Endodermal cell (in vitro differentiated cells): ENCODE measurements around the gene DHRS9. TPM values are rescaled to one million over a fixed set of nuclear protein-coding genes. Genes with fewer than 3 reads are reported as not detected.

Experiments used
- DNase-seq: peaks from one replicate; pipeline ENCODE4 v3.0.0-alpha.2; 2017
- H3K27ac ChIP-seq: 2 replicates; pipeline ENCODE4 v1.5.1; 2013; ENCODE audit warnings: mild to moderate bottlenecking, low read depth, low read length, moderate library complexity
- H3K27me3 ChIP-seq: 2 replicates; pipeline ENCODE4 v1.6.1; 2013; ENCODE audit warnings: mild to moderate bottlenecking, low read length, moderate library complexity; ENCODE audit not compliant: insufficient read depth, control insufficient read depth, poor library complexity, severe bottlenecking
- H3K36me3 ChIP-seq: 2 replicates; pipeline ENCODE4 v1.7.0; 2013; ENCODE audit warnings: mild to moderate bottlenecking, low read length, moderate library complexity; ENCODE audit not compliant: control insufficient read depth, insufficient read depth
- H3K4me1 ChIP-seq: one replicate; pipeline ENCODE4 v1.7.0; 2013; ENCODE audit warnings: low read length; ENCODE audit not compliant: control insufficient read depth, insufficient read depth
- H3K4me3 ChIP-seq: 2 replicates; pipeline ENCODE4 v1.5.1; 2013; ENCODE audit warnings: mild to moderate bottlenecking, low read length, moderate library complexity
- H3K9ac ChIP-seq: 2 replicates; pipeline ENCODE4 v1.6.1; 2013; ENCODE audit warnings: mild to moderate bottlenecking, low read length, moderate library complexity; ENCODE audit not compliant: poor library complexity, severe bottlenecking; ENCODE audit errors: extremely low read depth
- H3K9me3 ChIP-seq: 2 replicates; pipeline ENCODE4 v1.6.1; 2013; ENCODE audit warnings: mild to moderate bottlenecking, low read length, moderate library complexity; ENCODE audit not compliant: control insufficient read depth
- H3K27ac Mint-ChIP-seq: 2 replicates; pipeline ENCODE4 v1.8.0; 2020; ENCODE audit warnings: mixed read lengths
- H3K27me3 Mint-ChIP-seq: 2 replicates; pipeline ENCODE4 v1.8.0; 2021; ENCODE audit warnings: mild to moderate bottlenecking, mixed read lengths; ENCODE audit not compliant: insufficient read depth
- H3K36me3 Mint-ChIP-seq: 2 replicates; pipeline ENCODE4 v1.8.0; 2020; ENCODE audit warnings: low read depth, mixed read lengths
- H3K4me1 Mint-ChIP-seq: 2 replicates; pipeline ENCODE4 v1.8.0; 2020; ENCODE audit warnings: mixed read lengths
- H3K4me3 Mint-ChIP-seq: 2 replicates; pipeline ENCODE4 v1.8.0; 2020; ENCODE audit warnings: mild to moderate bottlenecking, moderate library complexity, mixed read lengths
- H3K9me3 Mint-ChIP-seq: 2 replicates; pipeline ENCODE4 v1.8.0; 2020; ENCODE audit warnings: mild to moderate bottlenecking, mixed read lengths
- WGBS, 2 experiments: methylation state at CpG; one replicate each; pipeline versions ENCODE4 v1.1.5 to v1.1.7; 2013; ENCODE audit warnings: missing lambda C conversion rate in 2 of 2, mixed read lengths in 1 of 2; ENCODE audit not compliant: insufficient coverage in 1 of 2, insufficient read length in 1 of 2; 5-methylcytosine and 5-hydroxymethylcytosine counted together
- total RNA-seq, 2 donors: library from RNA; stranded (reverse); fragmentation: NEBNext Ultra II Directional in 1 of 2; extraction: Animal tissue kit (Norgen Biotek cat#: 25700) in 1 of 2; gene quantifications; 2 replicates in 1 of 2; 3 replicates in 1 of 2; pipeline ENCODE4 v1.2.1, GENCODE V29; 2021
- TF ChIP-seq, protein P1 (sequence below): fragments of 200-600 bp; sonication (generic); conservative IDR thresholded peaks from 2 replicates; pipeline ENCODE4 v1.5.0; 2021; ENCODE audit warnings: antibody characterized with exemption, mild to moderate bottlenecking

The DHRS9 gene
- total RNA-seq, 2 donors from 2014 or later: not detected

DNA sequence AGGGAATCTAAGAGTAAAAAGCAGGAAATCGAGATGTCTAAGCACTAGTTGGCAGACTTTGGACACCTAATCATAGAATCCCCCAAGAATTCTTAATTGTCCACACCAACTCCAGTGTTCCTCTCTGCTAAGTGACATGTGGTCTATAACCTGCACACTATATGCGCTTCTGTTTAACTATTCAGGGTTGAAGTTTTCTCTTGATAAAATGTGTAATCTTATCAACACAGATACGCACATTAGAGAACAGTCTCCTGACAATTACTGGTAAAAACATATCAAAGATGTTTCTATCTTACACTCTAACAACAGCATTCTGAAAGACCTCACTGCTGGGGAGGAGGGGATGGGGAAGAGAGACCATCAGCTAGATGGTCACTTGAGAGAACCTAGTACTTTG lies 42.1 kb upstream of the DHRS9 start:
- peaks cover 2% of the 10 kb centered on the region for H3K9me3 Mint-ChIP-seq
- TF ChIP-seq, protein P1, sequence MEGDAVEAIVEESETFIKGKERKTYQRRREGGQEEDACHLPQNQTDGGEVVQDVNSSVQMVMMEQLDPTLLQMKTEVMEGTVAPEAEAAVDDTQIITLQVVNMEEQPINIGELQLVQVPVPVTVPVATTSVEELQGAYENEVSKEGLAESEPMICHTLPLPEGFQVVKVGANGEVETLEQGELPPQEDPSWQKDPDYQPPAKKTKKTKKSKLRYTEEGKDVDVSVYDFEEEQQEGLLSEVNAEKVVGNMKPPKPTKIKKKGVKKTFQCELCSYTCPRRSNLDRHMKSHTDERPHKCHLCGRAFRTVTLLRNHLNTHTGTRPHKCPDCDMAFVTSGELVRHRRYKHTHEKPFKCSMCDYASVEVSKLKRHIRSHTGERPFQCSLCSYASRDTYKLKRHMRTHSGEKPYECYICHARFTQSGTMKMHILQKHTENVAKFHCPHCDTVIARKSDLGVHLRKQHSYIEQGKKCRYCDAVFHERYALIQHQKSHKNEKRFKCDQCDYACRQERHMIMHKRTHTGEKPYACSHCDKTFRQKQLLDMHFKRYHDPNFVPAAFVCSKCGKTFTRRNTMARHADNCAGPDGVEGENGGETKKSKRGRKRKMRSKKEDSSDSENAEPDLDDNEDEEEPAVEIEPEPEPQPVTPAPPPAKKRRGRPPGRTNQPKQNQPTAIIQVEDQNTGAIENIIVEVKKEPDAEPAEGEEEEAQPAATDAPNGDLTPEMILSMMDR: no peak
- no peak overlapping the region for H3K4me3 ChIP-seq
- H3K27ac ChIP-seq: no peak overlapping the region
- no peaks in the 10 kb centered on the region for H3K36me3 ChIP-seq
- H3K27me3 Mint-ChIP-seq: no peaks in the 10 kb centered on the region
- H3K36me3 Mint-ChIP-seq: no peaks in the 10 kb centered on the region
- no peaks in the 10 kb centered on the region for H3K27me3 ChIP-seq
- no peak overlapping the region for H3K27ac Mint-ChIP-seq
- H3K4me1 Mint-ChIP-seq: peaks cover 23% of the 10 kb centered on the region
- H3K4me3 Mint-ChIP-seq: no peak overlapping the region
- no peak overlapping the region for H3K9ac ChIP-seq
- no peak for DNase-seq
- H3K9me3 ChIP-seq: no peaks in the 10 kb centered on the region
- peaks cover 6% of the 10 kb centered on the region for H3K4me1 ChIP-seq
- WGBS, 2 experiments: 87 to 100% methylated on average over 1 to 3 of the region's 3 CpGs

DNA sequence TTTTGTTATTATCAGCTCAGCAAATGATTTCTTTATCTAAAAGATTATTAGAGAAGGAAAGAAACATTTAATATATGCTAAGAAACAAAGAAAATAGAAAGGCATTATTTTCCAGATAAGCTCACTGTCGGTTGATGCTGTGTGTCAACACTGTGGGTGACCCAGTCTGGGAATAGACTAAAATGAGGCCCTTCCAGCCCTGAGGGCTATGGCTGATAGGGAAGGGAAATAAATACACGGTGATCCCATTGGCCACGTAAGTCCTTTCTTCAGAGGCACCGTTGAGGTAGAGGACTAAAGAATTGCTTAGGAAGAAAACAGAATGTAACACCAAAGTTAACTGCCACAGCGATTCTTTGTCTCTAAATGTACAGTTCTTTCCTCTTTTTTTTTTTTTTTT lies 40.0 kb upstream of the DHRS9 start:
- Mint-ChIP-seq H3K4me1 (peaks cover 28% of the 10 kb centered on the region), H3K9me3 (peaks cover 2% of the 10 kb centered on the region), H3K36me3 (no peaks in the 10 kb centered on the region), H3K4me3 (no peak overlapping the region), H3K27me3 (no peaks in the 10 kb centered on the region), H3K27ac (no peak overlapping the region)
- no peaks in the 10 kb centered on the region for H3K27me3 ChIP-seq
- no peaks in the 10 kb centered on the region for H3K9me3 ChIP-seq
- H3K36me3 ChIP-seq: no peaks in the 10 kb centered on the region
- no peak overlapping the region for H3K9ac ChIP-seq
- TF ChIP-seq, protein P1: no peak
- no peak overlapping the region for H3K4me3 ChIP-seq
- DNase-seq: no peak
- peaks cover 6% of the 10 kb centered on the region for H3K4me1 ChIP-seq
- 0 to 63% methylated on average over 1 to 5 of the region's 5 CpGs for WGBS, 2 experiments
- H3K27ac ChIP-seq: no peak overlapping the region

DNA sequence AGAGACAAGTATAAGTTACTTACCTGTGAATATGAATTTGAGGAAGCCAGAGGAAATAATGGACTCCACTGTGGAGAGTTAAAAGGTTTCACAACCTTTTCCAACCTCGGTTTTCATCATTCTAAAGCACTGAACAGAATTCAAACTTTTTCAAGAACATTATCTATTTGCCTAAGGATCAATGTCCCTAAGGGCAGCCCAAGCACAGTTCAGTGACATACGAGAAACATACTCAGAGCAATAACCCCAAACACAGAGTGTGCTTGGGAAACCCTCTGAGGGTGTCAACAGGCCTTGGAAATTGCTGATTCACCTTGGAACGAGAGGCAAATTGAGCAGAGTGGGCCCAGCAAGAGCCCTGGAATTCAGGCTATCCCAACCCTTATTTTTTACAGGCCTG lies 38.2 kb upstream of the DHRS9 start, which contains the start of gene ABCB11:
TSS of gene ABCB11 (minus strand) at position 123 of the 400 bp plus-strand sequence. CDS start 13,199 bp downstream, outside the sequence.
- peaks cover 6% of the 10 kb centered on the region for H3K4me1 ChIP-seq
- H3K27me3 ChIP-seq: no peaks in the 10 kb centered on the region
- Mint-ChIP-seq H3K36me3 (no peaks in the 10 kb centered on the region), H3K27ac (no peak within 1 kb of the TSS), H3K4me1 (peaks cover 28% of the 10 kb centered on the region), H3K27me3 (no peaks in the 10 kb centered on the region), H3K9me3 (peaks cover 2% of the 10 kb centered on the region), H3K4me3 (no peak within 1 kb of the TSS)
- no peak within 1 kb of the TSS for H3K27ac ChIP-seq
- no peaks in the 10 kb centered on the region for H3K36me3 ChIP-seq
- WGBS, 2 experiments: 92 to 100% methylated on average over 1 to 3 of the region's 3 CpGs
- H3K9ac ChIP-seq: no peak within 1 kb of the TSS
- TF ChIP-seq, protein P1: no peak
- H3K4me3 ChIP-seq: no peak within 1 kb of the TSS
- H3K9me3 ChIP-seq: no peaks in the 10 kb centered on the region
- DNase-seq: no peak
